Right kidney (tissue), 1 donor: ENCODE results near the gene CXCR5.

Experiments
- DNase-seq: peaks from one replicate; pipeline ENCODE4 v3.0.0-alpha.2; 2016

CXCR5 gene

DNA sequence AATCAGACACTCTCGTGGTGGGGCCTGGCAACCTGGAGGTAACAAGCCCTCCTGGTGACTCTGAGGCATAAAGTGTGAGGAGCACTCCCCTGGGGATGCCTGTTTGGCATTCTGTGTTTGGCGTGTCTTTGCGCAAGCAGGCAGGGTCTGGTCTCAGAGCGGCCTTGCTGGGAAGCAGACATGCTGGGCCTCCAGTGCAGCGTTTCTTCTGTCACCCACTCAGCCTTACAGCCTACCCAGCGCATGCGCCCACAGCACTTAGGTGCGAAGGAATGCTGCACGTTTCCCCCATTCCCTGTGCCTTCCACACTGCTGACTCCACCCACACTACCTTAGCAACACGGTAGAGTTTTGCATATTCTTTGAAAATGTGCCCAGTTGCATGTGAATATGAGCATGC, 7.4 kb upstream of the CXCR5 start:
- DNase-seq = no peak

DNA sequence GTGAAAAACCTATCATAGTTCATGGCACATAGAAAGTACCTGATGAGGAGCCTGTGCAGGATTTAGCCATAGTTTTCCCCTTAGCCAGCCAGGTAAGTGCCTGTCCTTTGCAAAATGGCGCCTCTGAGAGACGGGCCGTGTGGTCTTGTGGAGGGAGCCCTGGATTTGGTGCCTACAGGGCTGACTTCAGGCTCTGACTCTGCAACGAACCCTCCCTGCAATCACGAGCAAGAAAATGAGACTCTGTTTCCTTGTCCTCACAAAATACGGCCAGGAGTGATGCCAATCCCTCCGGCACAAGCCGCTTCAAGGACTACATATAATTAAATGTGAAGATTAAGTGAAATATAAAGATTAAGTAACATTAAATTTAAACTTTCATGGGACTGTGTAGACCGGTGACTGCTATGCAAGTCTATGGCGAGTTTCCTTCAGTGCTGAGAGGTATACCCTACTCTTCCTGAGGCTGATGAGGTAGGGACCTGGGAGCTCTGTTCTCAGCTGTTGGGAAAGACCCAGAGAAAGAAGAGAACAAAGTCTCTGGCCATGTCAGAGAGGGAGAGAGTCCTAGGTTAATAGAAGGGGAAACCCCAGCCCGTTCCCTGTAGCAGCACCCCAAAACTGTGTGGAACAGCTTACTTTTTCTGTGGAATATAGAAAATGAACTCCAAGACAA, 6.1 kb upstream of the CXCR5 start:
- no peak for DNase-seq

DNA sequence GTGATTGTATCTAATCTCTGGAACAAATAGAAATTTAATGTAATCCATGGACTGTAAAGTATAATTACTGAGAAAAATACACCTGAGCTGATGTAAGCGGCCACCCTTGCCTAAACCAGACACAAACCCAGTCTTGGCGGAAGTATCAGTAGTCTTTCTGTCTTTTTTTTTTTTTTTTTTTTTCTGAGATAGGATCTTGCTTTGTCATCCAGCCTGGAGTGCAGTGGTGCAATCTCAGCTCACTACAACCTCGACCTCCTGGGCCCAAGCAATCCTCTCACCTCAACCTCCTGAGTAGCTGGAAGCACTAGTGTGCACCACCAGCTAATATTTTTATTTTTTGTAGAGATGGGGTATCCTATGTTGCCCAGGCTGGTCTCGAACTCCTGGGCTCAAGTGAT, 5.5 kb upstream of the CXCR5 start:
- no peak for DNase-seq

DNA sequence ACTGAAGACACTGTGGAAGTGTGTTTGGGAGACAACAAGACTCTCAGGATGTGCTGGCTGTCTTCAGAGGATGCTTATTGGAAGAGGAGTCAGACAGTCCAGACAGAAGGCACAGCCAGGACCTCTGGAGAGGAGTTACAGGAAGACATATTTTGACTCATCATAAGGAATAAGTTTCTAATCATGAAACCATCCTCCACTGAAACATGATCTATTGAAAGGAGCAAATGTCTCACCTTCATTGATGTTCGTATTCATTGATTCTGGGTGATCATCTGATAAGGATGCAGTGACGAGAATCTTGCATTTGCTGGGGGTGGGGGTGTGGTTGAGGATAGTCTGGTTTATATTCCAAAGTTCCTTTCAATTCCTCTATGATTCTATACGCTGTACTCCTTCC, 2.5 kb upstream of the CXCR5 start:
- no peak for DNase-seq

DNA sequence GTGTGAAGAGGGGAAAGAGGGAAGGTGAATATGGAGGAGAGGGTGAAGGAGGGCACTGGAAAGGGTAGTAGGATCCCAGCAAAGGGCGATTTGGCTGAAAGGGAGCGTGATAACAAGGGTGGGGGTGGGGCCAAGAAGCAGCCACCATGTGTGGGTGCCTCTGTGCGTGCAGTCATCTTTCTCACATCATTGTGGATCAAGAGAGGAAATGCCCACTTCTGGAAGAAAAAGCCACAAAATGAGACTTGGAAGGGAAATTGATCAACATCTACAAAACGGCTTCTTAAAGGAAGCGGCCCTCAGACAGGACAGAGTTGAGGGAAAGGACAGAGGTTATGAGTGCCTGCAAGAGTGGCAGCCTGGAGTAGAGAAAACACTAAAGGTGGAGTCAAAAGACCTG, 1.2 kb upstream of the CXCR5 start:
- no peak for DNase-seq

DNA sequence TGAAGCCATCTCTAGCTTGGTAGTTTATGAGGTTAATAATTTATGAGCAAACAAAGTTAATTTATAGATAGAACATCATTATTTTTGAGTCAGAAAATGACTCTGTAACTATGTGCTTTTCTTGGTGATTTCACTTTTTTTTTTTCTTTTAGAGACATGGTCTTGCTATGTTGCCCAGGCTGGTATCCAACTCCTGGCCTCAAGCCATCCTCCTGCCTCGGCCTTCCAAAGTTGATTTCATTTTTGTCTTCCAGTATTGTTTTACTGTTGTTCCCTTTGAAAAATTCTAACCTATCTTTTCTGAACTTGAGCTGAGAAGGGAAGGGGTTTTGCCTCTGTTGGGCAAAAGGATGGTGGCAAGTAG, 706 bp upstream of the CXCR5 start:
- DNase-seq = no peak

DNA sequence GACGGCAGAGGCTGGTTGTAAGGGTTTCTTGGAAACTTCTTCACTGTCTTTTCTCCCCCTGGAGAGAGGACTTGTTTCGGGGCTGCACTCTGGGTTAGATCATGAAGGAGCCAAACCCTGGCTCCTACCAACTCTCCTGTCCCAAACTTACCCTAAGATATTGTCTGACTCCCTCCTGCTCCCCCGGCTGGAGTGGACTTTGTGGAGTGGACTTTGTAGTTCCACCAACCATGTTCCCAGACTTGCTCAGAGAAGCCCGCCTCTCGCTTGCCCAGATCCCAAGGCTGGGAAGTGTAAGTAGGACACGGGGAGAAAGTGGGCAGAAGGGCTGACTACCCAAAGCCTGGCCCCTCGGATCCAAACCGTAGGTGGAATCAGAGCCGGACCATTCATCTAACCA, 1.2 kb downstream of the CXCR5 start:
- DNase-seq = no peak

DNA sequence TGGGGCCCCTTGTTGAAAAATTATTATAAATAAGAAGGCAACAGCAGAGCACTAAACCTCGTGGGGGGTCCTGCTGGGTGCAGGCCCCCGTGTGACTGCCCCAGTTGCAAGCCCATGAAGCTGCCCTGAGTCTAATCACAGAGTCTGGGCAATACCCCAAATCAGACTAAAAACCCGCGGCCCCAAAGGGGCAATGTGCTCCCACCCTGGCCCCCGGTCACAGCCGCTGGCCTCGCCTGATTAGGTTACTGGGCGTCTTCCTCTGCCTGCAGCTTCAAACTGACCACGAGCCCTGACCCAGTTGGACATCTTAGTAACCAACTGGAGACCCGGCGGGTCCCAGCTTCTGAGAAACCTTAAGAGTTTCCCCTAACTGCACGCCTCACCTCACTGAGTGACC, 1.6 kb downstream of the CXCR5 start:
- no peak for DNase-seq

DNA sequence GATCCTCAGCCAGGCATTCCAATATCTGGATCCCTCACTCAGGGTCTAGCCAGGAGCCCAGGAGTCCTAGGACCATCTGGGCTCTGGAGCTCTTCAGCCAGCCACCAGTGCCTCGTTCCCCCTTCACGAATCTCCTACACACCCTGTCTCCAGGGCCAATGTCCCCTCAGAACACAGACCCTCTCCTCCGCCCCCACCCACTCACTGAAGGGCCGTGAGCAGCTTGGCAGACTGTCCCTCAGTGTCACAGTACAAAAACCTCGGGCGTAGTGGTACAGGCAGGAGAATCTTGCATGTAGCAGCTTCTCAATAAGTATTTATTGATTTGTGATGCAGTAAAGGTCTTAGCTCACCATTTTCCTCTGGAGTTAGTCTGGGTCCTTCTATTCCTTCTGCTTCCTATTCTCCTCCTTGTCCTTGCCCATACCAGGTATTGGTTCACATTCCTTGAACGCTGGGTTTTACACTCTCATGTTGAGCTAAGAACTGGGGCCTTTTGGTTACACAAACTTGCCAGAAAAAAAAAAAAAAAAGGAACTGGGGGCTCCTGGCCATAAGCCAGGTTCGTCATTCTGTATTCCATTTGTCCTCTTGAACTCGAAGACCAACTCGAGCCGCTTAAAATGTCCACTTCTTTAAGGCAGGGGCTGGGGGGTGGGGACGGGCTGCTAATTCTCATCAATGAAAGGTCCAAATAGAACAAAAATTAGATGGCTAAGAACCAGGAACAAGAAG, 2.3 kb downstream of the CXCR5 start:
- no peak for DNase-seq

DNA sequence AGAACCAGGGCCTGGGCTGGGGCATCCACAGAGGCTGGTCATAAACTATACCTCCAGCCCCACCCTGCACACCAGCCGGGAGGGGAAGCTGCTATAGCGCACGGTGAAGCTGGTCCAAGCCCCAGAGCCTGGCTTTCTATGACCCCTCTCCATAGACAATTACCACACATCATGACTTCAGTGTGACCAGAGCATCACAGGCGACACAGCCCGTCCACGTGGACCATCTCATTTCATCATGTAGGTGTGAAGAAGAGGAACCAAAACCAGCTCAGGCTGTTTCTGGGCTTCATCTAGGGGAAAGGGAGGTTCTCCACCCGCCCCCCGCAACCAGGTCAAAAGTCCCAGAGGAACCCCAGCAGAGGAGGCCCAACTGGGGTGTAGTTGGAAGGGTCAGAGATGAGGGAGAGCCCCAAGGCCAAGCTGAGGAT, 3.0 kb downstream of the CXCR5 start:
- no peak for DNase-seq

DNA sequence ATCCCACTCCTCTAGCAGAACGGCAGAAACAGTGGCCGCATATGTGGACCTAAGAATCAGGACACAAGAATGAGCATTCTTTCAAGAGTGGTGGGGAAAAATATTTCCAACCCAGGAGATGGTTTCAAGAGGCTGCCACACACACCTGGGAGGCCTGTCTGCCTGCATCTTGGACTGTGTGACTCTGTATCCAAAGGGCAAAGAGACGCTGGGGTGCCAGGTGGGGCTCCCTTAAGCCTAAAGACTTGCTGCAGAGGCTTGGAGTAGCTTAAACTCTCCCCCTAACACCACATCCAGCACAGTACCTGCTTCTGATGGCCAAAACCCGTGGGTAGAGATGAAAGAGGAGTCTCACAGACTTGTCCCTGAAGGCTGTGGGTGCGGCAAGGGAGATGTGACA, 3.5 kb downstream of the CXCR5 start:
- DNase-seq = no peak

DNA sequence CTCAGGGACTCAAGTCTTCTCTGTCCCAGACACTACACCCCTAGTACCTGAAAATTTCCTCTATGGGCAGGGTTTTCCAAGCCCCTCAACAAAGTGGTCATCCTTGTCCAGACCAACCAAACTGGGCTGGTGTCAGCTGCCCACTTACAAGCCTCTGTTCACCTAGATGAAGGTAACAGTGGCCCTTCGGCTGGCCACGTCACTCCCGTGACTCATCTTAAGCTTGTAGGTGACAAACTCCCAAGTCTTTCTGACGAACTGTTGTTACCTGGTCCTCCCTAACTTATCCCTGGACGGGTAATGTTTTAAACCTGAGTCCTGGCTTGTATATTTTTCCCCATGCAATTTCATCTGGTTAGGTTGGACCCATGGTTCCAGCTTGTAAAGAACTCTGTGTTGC, 4.7 kb downstream of the CXCR5 start:
- DNase-seq = no peak

DNA sequence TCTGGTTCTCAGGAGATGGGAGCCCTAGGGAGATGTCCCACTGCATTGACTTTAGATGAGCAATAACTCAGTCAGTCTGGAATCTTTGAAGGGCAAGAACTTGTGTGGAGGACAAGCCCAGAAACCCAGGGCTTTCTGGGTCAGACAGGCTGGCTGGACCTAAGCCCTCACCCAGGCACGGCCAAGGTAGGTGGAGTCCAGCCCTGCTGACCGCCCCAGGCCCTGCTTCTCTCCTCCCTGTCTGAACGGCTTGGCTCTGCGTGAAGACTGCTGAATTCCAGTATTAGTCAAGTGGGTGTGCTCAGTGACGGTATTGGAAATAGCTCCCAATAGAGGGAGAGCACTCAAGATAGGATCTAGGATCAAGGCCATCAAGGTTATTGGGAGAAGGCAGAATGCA, 6.1 kb downstream of the CXCR5 start:
- DNase-seq = no peak

DNA sequence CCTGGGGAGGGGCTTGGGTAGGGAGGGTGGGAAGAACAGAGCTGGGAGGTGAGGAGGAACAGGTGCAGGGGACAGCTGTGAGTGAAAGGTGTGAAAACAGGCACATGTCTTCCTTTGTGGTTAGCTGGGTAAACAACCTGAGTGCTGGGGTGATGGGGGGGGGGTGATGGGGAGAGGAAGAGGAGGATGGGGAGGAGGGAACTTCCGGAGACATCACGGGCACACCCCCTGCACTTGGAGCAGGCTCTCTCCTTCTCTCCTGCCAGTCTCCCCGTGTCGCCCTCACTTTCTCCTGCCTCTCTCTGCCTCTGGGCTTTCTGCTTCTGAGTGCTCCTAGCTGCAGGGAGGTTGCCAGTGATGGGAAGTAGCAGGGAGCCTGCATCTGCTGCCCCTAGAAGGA, 8.8 kb downstream of the CXCR5 start:
- DNase-seq = no peak

DNA sequence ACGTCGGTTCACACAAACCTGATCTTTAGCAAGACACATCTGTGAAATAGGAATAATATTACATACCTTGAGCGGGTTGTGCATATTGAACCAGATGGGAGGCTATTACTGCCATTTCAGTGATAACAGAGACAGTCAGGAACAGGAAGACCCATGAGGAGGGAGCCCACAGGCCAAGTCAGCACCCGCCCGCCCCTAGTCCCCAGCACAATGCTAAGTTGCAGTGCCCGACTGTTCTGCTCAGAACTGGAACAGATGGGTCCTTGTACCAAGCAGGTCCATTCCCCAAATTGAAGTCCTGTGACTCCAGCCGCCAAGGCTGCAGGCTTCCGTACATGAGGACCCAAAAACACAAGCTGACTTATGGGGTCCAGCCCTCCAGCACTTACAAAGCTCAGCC, 9.3 kb downstream of the CXCR5 start:
- DNase-seq = no peak

DNA sequence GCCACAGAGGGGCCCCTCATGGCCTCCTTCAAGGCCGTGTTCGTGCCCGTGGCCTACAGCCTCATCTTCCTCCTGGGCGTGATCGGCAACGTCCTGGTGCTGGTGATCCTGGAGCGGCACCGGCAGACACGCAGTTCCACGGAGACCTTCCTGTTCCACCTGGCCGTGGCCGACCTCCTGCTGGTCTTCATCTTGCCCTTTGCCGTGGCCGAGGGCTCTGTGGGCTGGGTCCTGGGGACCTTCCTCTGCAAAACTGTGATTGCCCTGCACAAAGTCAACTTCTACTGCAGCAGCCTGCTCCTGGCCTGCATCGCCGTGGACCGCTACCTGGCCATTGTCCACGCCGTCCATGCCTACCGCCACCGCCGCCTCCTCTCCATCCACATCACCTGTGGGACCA, 10.0 kb downstream of the CXCR5 start:
- no peak for DNase-seq

DNA sequence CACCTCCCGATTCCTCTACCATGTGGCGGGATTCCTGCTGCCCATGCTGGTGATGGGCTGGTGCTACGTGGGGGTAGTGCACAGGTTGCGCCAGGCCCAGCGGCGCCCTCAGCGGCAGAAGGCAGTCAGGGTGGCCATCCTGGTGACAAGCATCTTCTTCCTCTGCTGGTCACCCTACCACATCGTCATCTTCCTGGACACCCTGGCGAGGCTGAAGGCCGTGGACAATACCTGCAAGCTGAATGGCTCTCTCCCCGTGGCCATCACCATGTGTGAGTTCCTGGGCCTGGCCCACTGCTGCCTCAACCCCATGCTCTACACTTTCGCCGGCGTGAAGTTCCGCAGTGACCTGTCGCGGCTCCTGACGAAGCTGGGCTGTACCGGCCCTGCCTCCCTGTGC, 10.5 kb downstream of the CXCR5 start:
- no peak for DNase-seq

DNA sequence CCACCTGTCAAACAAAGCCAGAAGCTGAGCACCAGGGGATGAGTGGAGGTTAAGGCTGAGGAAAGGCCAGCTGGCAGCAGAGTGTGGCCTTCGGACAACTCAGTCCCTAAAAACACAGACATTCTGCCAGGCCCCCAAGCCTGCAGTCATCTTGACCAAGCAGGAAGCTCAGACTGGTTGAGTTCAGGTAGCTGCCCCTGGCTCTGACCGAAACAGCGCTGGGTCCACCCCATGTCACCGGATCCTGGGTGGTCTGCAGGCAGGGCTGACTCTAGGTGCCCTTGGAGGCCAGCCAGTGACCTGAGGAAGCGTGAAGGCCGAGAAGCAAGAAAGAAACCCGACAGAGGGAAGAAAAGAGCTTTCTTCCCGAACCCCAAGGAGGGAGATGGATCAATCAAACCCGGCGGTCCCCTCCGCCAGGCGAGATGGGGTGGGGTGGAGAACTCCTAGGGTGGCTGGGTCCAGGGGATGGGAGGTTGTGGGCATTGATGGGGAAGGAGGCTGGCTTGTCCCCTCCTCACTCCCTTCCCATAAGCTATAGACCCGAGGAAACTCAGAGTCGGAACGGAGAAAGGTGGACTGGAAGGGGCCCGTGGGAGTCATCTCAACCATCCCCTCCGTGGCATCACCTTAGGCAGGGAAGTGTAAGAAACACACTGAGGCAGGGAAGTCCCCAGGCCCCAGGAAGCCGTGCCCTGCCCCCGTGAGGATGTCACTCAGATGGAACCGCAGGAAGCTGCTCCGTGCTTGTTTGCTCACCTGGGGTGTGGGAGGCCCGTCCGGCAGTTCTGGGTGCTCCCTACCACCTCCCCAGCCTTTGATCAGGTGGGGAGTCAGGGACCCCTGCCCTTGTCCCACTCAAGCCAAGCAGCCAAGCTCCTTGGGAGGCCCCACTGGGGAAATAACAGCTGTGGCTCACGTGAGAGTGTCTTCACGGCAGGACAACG, 11.7 kb downstream of the CXCR5 start:
- DNase-seq = no peak

DNA sequence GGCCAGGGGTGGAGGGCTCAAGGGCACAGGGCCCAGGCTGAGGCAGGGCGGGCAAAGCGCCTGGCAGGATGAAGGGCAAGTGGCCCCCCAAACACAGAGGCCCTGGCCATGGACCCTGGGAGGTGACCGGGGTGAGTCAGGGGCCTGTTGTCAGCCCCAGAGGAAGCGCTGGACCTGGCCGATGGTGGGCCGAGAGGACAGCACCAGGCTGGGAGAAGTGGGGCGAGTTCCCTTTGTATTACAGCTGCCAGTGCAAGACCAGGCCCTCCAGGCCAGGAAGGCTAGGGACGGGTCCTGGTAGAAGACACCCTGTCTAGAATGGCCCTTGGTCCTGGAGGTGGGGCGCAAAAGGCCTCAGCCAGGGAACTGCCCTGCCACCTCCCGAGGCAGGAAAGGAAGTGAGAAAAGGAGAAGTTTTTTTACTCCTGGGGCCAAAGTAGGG, 12.8 kb downstream of the CXCR5 start:
- DNase-seq = no peak

DNA sequence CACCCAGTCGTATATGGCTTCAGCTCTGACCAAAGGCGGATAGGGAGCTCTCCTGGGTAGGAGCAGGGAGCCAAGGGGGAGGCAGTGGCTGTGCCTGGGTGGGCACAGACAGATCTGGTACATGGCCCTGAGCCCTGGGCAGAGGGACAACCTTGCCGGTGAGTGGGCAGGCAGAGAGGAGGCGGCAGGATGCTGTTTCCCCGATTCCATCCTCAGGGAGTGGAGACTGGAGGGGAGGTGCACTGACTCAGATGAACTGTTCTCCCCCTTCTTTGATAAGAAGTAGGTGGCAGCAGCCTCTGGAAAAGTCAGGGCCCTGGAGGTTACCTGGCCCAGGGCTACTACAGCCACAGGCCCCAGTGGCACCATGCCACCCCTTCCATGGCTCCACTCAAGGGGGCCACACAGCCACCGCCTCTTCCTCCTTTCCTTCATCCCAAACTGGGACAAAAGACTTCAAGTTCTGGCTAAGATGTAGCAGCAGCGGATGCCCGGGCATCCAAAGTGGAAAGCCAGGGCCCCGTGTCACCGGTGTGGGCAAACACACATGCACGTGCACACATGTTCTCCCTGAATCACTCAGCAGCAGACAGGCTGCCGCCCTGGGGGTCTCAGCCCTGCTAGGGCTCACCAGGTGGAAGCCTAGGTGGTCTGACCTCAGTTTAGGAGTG, 13.4 kb downstream of the CXCR5 start:
- no peak for DNase-seq

DNA sequence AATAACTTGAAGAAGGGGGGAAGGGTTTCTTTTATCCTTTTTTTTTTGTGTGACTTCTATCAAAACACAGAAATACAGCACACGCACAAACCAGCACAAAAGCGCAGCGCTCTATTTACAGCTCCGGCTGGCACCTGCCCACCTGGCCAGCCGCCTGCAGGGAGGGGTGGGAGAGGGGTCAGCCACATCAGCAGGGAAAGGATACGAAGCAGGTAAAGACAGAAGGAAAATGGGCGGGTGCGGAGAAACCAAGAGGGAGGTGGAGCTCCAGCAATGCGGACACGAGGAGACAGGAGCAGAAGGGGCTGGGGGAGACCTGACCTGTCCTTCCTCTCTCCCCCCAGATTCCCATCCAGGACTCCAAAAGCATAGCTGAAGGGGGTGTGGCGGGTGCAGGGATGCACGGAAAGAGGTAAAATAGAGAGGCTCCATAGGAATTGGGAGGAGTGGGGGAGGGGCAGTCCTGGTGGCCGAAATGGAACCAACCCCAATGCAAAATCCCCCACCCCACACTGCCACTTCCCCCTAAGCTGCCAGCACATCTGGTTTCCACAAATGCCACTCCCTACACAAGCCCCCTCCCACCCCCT, 14.1 kb downstream of the CXCR5 start:
- no peak for DNase-seq
